ENCODE measurements around the gene RIC1.

The RIC1 gene

DNA sequence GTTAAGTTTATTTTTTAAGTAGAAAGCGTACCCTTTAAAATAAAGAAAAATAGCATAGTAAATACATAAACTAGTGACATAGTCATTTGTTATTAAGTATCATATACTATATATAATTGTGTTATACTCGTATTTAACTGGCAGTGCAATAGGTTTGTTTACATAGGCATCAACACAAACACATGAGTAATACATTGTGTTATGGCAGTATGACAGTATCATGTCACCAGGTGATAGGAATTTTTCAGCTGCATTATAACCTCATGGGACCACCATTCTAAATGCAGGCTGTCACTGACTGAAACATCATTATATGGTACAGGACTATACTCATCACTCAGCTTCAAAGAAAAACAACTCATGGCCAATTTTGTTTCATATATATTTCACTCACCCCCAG is 8.4 kb upstream of the RIC1 start:
- no peak overlapping the region for H3K4me3 ChIP-seq (ENCODE audit: low read depth, low read length)

GRCh38 chr9:5621327-5621726 is 7.6 kb upstream of the RIC1 start:
- H3K4me3 ChIP-seq (ENCODE audit: low read depth, low read length): no peak overlapping the region

DNA sequence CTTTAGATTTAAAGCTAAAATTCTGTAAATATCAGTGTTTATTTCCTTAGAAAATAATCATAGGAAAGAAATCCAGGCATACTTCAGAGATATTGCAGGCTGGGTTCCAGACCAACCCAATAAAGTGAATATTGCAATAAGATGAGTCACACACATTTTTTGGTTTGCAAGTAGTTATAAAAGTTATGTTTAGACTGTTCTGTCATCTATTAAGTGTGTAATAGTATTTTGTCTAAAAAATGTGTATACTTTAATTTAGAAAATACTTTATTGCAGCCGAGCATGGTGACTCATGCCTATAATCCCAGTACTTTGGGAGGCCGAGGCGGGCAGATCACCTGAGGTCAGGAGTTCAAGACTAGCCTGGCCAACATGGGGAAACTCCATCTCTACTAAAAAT is 6.9 kb upstream of the RIC1 start:
- H3K4me3 ChIP-seq (ENCODE audit: low read depth, low read length): no peak overlapping the region

DNA sequence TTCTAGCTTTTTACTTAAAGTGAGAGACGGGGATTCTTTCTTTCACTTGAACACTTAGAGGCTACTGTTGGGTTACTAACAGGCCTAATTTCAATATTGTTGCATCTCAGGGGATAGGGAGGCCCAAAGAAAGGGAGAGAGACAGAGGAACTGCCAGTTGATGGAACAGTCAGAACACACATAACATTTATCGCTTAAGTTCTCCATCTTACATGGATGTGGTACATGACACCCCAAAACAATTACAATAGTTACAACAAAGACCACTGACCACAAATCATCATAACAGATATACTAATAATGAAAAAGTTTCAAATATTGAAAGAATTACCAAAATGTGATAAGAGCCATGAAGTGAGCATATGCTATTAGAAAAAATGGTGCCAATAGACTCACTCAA is 4.3 kb upstream of the RIC1 start:
- no peak overlapping the region for H3K4me3 ChIP-seq (ENCODE audit: low read depth, low read length)

DNA sequence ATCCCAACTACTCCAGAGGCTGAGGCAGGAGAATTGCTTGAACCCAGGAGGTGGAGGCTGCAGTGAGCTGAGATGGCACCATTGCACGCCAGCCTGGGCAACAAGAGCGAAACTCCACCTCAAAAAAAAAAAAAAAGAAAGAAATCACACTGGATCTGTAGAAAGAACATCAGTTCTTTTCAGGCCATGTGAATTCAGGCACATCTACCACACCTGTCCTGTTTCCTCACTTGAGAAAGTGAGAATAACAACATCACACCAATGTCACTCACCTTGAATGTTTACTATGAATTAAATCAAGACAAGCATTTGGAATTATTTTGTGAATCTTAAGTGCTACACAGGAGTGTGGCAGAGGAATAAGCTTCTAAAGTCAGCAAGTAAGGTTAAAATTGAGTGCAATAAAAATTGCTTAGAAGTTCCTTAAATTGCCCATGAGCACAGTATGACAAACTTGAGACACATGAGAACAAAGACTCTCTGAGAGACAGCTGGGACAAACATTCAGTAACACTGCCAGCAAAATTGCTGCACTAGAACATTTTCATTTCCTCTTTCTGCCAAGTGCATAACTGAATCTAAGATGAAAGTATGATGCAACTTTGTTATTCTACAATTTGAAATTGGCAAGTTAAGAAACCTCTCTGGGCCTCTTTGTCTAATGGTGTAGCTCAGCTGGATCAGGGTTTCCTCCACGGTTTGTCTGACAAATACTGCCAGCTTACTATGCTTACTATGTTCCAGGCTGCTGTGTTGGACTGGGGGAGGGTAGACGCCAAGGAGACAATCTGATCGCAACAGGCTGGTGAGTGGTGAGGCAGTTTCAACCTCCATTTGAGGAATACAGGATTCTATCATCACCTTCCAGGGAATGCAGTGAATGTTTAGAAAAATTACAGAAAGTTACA is 1.9 kb upstream of the RIC1 start:
- no peak overlapping the region for H3K4me3 ChIP-seq (ENCODE audit: low read depth, low read length)

DNA sequence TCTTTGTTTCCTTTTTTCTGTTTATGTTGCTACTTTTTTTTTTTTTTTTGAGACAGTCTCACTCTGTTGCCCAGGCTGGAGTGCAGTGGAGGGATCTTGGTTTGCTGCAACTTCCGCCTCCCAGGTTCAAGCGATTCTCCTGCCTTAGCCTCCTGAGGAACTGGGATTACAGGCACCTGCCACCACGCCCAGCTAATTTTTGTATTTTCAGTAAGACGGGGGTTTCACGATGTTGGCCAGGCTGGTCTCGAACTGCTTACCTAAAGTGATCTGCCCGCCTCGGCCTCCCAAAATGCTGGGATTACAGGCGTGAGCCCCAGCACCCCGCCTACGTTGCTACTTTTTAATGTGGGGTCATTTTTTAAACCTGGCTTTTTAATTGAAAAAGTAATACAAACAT is 1.2 kb upstream of the RIC1 start:
- peak overlapping the region; percentile 87 for H3K4me3 ChIP-seq (ENCODE audit: low read depth, low read length)

DNA sequence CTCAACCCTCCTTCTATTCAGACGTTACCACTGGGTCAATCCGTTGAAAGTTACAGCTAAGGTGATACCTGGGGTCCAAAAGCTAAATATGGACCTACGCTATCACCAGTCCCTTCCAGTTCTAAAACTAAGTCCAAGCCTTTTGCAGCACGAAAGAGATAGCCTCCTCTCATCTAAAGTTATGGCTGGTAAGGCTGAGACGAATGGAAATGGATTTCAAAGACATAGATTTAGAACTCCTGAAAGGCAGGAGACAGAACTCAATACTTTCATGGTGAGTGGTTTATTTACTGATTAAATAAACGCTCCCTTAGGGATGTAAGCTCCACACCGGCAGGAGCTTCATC is 751 bp upstream of the RIC1 start:
- H3K4me3 ChIP-seq (ENCODE audit: low read depth, low read length): peak overlapping the region; percentile 87

- peak overlapping the region; percentile 87 for H3K4me3 ChIP-seq (ENCODE audit: low read depth, low read length)
These were observed 589 bp downstream of the RIC1 start for GRCh38 chr9:5629312-5630080.

GRCh38 chr9:5630081-5630507 is 1.2 kb downstream of the RIC1 start:
- H3K4me3 ChIP-seq (ENCODE audit: low read depth, low read length): peak overlapping the region; percentile 87

DNA sequence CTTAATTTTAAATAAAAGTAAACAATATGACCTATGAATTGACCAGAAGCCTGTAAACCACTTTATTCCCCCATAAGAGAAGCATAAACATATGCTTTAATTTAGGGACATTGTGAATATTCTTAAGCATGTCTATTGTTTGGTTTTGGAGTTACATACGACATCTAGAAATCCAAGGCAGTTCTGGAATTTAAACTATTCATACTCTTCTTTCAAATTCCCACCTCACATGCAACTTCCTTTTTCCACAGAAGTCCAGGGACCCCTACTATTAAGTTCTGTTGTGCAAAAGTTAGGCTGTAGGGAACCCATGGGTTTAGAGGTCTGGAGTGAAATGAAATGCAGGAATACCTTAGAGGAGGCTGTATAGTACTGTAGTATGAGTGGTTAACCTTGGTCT is 2.1 kb downstream of the RIC1 start:
- peak overlapping the region; percentile 87 for H3K4me3 ChIP-seq (ENCODE audit: low read depth, low read length)

- H3K4me3 ChIP-seq (ENCODE audit: low read depth, low read length): no peak overlapping the region
These were observed 3.6 kb downstream of the RIC1 start for GRCh38 chr9:5632540-5632939.

DNA sequence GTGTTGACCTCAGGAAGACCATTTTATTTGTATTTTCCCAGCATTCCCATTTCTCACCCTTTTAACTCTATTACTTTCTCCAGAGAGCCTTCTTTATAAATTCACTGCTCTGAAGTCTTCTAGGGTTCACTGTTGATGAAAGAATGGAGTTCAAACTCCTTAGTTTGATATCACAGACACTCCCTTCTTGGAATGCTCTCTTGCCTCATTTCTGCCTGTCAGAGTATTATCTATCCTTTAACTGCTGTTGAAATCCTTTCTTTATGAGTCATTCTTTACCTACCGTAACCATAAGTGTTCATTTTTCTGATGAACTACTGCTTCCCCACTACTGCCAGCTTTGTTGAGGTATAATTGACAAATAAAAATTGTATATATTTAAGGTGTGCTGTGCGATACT is 4.3 kb downstream of the RIC1 start:
- H3K4me3 ChIP-seq (ENCODE audit: low read depth, low read length): no peak overlapping the region

DNA sequence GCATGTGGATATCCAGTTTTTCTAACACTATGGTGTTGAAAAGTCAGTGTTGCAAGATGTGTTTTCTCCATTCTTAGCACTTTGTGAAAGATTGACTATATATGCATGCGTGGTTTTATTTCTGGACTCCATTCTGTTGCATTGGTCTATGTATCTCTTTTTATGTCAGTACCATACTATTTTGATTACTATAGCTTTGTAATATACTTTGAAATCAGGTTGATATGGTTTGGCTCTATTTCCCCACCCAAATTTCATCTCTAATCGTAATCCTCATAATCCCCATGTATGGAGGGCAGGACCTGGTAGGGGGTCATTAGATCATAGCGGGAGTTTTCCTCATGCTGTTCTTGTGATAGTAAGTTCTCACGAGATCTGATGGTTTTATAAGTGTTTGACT is 6.5 kb downstream of the RIC1 start:
- H3K4me3 ChIP-seq (ENCODE audit: low read depth, low read length): no peak overlapping the region

- H3K4me3 ChIP-seq (ENCODE audit: low read depth, low read length): no peak overlapping the region
These were observed 10.9 kb downstream of the RIC1 start for GRCh38 chr9:5639816-5640215.

- no peak overlapping the region for H3K4me3 ChIP-seq (ENCODE audit: low read depth, low read length)
These were observed 13.3 kb downstream of the RIC1 start for GRCh38 chr9:5642170-5642569.

GRCh38 chr9:5643005-5643624 is 14.2 kb downstream of the RIC1 start:
- no peak overlapping the region for H3K4me3 ChIP-seq (ENCODE audit: low read depth, low read length)

GRCh38 chr9:5644501-5644900 is 15.6 kb downstream of the RIC1 start:
- no peak overlapping the region for H3K4me3 ChIP-seq (ENCODE audit: low read depth, low read length)

- H3K4me3 ChIP-seq (ENCODE audit: low read depth, low read length): no peak overlapping the region
These were observed 17.2 kb downstream of the RIC1 start for GRCh38 chr9:5646116-5646515.

DNA sequence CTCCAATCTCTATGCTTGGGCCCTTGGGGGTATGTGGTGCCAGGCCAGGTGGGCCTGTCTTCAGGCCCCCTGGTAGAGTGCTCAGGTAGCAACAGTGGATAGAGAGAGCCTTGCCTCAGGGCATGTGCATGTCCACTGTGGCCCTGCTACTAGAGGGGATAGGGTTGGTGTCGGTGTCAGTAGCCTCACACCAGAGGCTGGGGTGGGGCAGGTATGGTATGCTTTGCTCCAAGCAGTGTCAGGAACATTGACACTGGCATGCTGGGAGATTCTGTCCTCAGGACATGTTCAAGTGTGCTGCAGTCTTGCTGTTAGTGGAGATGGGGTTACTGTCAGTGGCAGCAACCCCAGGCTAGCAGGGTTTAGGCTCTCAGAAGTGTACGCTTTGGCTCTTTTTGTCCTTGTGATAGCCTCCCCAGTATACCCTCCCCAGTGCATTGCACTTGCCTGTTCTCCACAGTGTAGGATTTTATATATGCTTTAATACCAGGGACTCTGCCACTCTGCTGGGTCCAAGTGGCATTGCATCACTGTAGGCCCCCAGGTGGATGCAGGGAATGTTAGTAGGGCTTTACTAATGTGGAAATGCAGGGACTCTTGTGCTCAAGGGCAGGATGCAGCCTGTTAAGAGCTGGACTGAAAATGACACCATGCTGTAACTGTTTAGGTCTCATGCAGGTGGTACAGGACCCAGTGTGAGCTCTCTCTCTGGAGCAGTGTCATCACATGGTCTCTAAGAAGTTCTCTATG is 21.6 kb downstream of the RIC1 start:
- H3K4me3 ChIP-seq (ENCODE audit: low read depth, low read length): no peak overlapping the region

DNA sequence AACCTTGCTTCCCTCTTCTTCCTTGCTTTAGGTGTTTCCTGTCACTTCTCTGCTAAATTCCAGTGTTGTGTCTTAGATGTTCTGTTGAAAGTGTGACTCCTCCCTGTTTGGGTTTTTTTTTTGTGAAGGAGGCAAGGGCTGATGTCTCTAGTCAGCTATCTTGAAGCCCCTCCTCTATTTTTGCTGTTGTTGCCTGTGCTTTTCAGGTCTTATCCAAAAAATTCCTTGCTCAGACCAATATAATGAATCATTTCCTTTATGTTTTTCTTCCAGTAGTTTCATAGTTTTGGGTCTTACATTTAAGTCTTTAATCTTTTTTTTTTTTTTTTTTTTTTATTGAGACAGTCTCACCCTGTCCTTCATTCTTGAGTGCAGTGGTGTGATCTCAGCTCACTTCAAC is 22.3 kb downstream of the RIC1 start:
- no peak overlapping the region for H3K4me3 ChIP-seq (ENCODE audit: low read depth, low read length)

DNA sequence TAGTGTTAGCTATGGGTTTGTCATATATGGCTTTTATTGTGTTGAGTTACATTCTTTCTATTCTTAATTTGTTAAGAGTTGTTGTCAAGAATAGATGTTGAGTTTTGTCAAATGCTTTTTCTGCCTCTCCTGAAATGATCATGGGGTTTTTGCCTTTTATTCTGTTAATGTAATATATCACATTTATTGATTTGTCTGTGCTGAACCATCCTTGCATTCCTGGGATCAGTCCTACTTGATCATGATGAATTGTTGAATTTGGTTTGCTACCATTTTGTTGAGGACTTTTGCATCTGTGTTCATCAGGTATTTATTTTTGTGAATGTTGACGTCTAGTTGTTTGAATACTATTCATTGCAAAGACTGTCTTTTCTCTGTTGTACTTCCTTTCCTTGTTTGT is 23.9 kb downstream of the RIC1 start:
- no peak overlapping the region for H3K4me3 ChIP-seq (ENCODE audit: low read depth, low read length)
